ENCODE data around the gene SLC6A20.

The SLC6A20 gene

DNA sequence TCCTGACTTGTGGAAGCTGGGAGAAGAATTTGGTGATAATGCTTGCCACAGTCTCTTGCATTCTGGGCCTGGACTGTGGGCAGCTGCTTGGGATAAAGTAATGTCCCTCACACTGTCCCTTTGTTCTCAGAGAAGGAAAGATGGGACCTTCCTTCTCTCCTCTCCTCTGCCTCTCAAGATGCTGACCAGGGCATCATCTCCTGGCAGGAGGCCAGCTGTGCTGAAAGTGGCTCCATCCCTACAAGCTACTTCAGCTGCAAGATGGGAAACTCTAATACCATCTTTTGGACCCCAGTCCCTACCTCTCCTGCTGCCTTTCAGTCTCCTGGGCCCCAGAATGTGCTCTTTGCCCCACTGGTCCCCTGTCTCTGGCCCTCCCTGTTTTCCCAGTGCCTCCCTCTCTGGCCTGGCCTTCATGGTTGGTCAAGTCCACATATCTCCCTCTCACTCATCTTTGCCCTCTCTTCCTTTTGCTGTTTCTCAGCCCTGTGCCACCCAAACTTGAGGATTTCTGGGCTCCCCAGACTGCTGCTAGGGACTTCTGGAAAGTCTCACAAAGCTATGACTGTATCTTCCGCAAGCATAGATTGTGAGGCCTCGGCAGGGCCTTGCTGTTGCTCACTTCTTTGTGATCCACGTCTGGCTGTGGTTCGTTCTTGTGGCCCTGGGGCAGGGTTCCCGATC is 7.1 kb upstream of the SLC6A20 start:
- TF ChIP-seq, protein P1, sequence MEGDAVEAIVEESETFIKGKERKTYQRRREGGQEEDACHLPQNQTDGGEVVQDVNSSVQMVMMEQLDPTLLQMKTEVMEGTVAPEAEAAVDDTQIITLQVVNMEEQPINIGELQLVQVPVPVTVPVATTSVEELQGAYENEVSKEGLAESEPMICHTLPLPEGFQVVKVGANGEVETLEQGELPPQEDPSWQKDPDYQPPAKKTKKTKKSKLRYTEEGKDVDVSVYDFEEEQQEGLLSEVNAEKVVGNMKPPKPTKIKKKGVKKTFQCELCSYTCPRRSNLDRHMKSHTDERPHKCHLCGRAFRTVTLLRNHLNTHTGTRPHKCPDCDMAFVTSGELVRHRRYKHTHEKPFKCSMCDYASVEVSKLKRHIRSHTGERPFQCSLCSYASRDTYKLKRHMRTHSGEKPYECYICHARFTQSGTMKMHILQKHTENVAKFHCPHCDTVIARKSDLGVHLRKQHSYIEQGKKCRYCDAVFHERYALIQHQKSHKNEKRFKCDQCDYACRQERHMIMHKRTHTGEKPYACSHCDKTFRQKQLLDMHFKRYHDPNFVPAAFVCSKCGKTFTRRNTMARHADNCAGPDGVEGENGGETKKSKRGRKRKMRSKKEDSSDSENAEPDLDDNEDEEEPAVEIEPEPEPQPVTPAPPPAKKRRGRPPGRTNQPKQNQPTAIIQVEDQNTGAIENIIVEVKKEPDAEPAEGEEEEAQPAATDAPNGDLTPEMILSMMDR (conservative IDR thresholded peaks at IDR 0.05; ENCODE audit: control insufficient read depth, insufficient read depth, low read depth, low read length): no peak
- no peak for DNase-seq (ENCODE audit: low read depth)
- H3K4me3 ChIP-seq (ENCODE audit: control insufficient read depth, low read depth, low read length): no peak overlapping the region

DNA sequence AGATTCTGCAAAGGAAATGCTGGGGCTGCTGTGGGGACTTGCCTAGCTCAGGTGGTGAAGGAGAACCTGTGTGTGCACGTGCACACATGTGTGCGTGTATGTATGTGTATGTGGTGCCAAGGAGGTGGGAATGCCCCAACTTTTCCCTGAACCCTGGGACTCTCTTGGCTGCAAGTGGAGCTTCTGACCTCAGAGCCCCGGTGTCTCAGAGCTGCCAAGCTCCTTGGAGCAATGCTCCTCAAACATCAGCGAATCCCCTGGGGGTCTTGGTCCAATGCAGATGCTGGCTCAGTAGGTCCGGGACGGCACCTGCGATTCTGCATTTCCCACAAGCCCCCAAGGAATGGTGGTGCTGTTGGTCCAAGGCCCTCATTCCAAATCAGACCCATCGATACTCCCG is 5.8 kb upstream of the SLC6A20 start:
- no peak for DNase-seq (ENCODE audit: low read depth)
- TF ChIP-seq, protein P1 (conservative IDR thresholded peaks at IDR 0.05; ENCODE audit: control insufficient read depth, insufficient read depth, low read depth, low read length): no peak
- H3K4me3 ChIP-seq (ENCODE audit: control insufficient read depth, low read depth, low read length): no peak overlapping the region

DNA sequence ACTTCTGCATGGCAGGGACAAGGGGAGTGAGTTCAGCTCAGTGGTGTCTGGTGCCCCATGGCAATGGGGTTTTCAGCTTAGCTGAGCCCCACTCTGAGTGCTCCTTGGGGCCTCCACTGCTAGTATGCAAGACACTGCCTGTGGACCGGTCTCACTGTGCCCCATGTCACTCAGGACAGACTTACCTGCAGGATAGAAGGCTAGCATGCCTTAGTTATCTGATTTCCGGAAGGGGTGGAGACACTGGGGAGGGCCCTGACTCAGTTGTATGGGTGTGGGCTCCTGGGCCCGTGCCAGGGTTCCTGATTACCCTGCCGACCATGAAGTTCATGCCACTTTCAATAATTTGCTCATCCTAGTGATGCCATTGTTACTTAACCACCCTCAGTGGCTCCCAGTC is 4.3 kb upstream of the SLC6A20 start:
- TF ChIP-seq, protein P1 (conservative IDR thresholded peaks at IDR 0.05; ENCODE audit: control insufficient read depth, insufficient read depth, low read depth, low read length): no peak
- no peak for DNase-seq (ENCODE audit: low read depth)
- H3K4me3 ChIP-seq (ENCODE audit: control insufficient read depth, low read depth, low read length): no peak overlapping the region

DNA sequence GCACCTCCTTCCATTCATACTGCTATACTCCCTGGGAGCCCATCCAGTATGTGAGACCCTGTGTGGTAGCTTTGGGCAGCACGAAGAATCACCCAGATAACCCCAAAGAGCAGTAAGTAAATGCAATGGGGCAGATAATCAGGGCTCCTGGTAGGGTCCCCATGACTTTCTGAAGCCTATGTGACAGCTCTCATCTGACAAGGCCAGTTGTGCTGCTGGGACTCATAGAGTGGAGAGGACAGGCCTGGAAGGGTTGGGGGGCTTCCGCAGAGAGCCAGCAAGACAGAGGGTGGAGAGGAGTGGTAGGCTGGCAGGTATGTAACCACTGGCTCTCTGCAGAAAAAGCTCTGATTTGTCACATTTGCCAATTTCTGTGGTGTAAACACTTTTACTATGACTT is 3.2 kb upstream of the SLC6A20 start:
- no peak for DNase-seq (ENCODE audit: low read depth)
- H3K4me3 ChIP-seq (ENCODE audit: control insufficient read depth, low read depth, low read length): no peak overlapping the region
- TF ChIP-seq, protein P1 (conservative IDR thresholded peaks at IDR 0.05; ENCODE audit: control insufficient read depth, insufficient read depth, low read depth, low read length): no peak

DNA sequence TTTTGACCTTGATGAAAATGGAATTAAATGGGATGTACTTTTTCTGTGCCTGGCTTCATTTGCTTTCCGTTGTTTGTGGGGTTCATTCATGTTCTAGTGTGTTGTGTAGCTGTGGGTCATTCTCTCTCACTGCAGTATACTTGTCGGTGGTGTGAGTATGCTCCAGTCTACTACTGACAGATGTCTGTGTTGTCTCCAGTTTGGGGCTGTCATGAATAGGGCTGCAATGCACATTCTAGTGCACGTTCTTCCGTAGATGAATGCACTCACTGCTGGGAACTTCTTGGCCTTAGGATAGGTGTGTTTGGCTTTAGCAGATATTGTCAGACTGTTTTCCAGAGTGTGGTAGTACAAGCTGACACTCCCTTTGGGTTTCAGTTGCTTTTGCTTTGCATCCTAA is 1.7 kb upstream of the SLC6A20 start:
- H3K4me3 ChIP-seq (ENCODE audit: control insufficient read depth, low read depth, low read length): no peak overlapping the region
- TF ChIP-seq, protein P1 (conservative IDR thresholded peaks at IDR 0.05; ENCODE audit: control insufficient read depth, insufficient read depth, low read depth, low read length): no peak
- DNase-seq (ENCODE audit: low read depth): no peak

DNA sequence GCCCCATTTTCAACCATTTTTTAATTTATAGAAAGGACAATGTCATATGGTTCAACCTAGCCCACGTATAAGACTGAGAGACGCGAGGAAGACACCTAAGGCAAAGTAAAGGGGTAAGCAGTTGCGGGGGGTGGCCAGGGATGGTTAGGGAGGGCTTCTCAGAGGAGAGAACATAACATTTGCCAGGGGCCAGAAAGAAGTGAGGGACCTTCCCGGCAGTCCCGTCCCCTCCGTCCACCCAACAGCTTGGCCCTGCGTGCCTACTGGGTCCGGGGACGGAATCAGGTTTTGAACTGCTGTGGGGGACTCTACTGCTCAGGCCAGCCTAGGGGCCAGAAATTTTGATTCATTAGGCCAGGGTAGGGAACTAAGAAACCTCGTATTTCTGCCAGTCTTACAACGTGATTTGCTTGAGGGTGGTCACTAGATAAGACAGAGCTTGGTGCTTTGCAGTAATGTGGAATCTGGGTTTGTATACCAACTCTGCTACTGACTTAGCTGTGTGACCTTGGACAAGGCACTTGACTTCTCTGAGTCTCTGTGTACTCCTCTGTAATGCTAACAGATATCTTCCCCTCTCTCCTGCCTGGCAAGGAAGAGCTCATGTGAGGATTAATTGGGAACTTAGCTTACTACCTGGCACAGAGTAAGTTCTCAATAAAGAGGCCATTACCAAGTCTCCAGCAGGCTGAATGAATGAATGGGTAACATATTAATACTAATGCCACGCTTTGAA is 734 bp upstream of the SLC6A20 start:
- no peak for DNase-seq (ENCODE audit: low read depth)
- no peak overlapping the region for H3K4me3 ChIP-seq (ENCODE audit: control insufficient read depth, low read depth, low read length)
- TF ChIP-seq, protein P1 (conservative IDR thresholded peaks at IDR 0.05; ENCODE audit: control insufficient read depth, insufficient read depth, low read depth, low read length): no peak

Data from fibroblast of mammary gland (primary cell).